Measurements from ENCODE around the gene BCAP31. TPM values are rescaled to one million over a fixed set of nuclear protein-coding genes. Genes with fewer than 3 reads are reported as not detected.

Gene BCAP31
- total and polyA plus RNA-seq, 2 of the 13 experiments (the other 11 are each of a cell fraction or from before 2014, with no cell fraction given) = 139 to 178 TPM

- no peak overlapping the region for H3K4me3 ChIP-seq (replicated peaks in 1 of 3; ENCODE audit: insufficient read depth in 1 of 3, low read depth in 2 of 3, low read length in 3 of 3)
- no peak overlapping the region for H2AFZ ChIP-seq (ENCODE audit: low read length)
- ATAC-seq = no peak
- WGBS (ENCODE audit: low lambda C conversion rate) = no CpG with 5 or more reads among the region's 6 CpGs
- no TSS peak for BruUV-seq (replicated peaks)
- no peaks in the 10 kb centered on the region for H3K79me2 ChIP-seq (ENCODE audit: insufficient read depth, low read length)
- no peak for FAIRE-seq
- H3K27ac ChIP-seq (ENCODE audit: extremely low read length, insufficient read depth, low read length) = no peak overlapping the region
- H3K27me3 ChIP-seq (ENCODE audit: control insufficient read depth in 1 of 2, insufficient read depth in 2 of 2, low read length in 2 of 2) = no peaks in the 10 kb centered on the region
- in situ Hi-C loops (cut with HindIII; ENCODE audit: extremely low pct_ligation_motif_present, low pct_unique_long_range_greater_than_20kb) (no loop called here), intact Hi-C loops (cut with micrococcal nuclease; ENCODE audit: unreplicated experiment) (no loop called here)
- TF ChIP-seq MTERF4 (CRISPR knock-in tag; IDR thresholded peaks at IDR 0.05) = no peak
- no peak for TF ChIP-seq ZBTB33 (CRISPR knock-in tag; IDR thresholded peaks at IDR 0.05)
- TF ChIP-seq DR1 (CRISPR knock-in tag; IDR thresholded peaks at IDR 0.05) = no peak
- TF ChIP-seq ONECUT2 (CRISPR knock-in tag; IDR thresholded peaks at IDR 0.05) = no peak
- H3K4me2 ChIP-seq (ENCODE audit: low read depth, low read length) = no peak overlapping the region
- ChIA-PET POLR2A (no interaction called here), CTCF (ENCODE audit: low intra/inter-chr PET ratio, low total read pairs) (no interaction called here)
- no peak overlapping the region for H3K9ac ChIP-seq (ENCODE audit: insufficient read depth, low read depth, low read length)
- H3K4me1 ChIP-seq (ENCODE audit: insufficient read depth, low read length) = peaks cover 14% of the 10 kb centered on the region
- no peak for DNase-seq (ENCODE audit: low spot score)
- H4K20me1 ChIP-seq (ENCODE audit: insufficient read depth, low read length) = 0 out of 2 replicates have a peak, but pooled peaks cover 3% of the 10 kb centered on the region
- no peaks in the 10 kb centered on the region for H3K9me3 ChIP-seq (ENCODE audit: low read length)
- peaks cover 5 to 9% of the 10 kb centered on the region in 2 experiments; a peak in 3 of 5 replicates for H3K36me3 ChIP-seq (replicated peaks in 1 of 2; ENCODE audit: control insufficient read depth in 1 of 2, insufficient read depth in 2 of 2, low read length in 2 of 2)
These were observed 23.2 kb downstream of the BCAP31 start for GRCh38 chrX:153700967-153701366.

GRCh38 chrX:153700376-153700945, 23.7 kb downstream of the BCAP31 start:
- ChIA-PET POLR2A (no interaction called here), CTCF (ENCODE audit: low intra/inter-chr PET ratio, low total read pairs) (no interaction called here)
- DNase-seq (ENCODE audit: low spot score) (no peak), FAIRE-seq (no peak), ATAC-seq (no peak)
- Histone ChIP-seq H3K36me3 (replicated peaks in 1 of 2; ENCODE audit: control insufficient read depth in 1 of 2, insufficient read depth in 2 of 2, low read length in 2 of 2) (peaks cover 5 to 9% of the 10 kb centered on the region in 2 experiments; a peak in 3 of 5 replicates), H2AFZ (ENCODE audit: low read length) (no peak overlapping the region), H3K4me1 (ENCODE audit: insufficient read depth, low read length) (peaks cover 14% of the 10 kb centered on the region), H3K79me2 (ENCODE audit: insufficient read depth, low read length) (no peaks in the 10 kb centered on the region), H3K9me3 (ENCODE audit: low read length) (no peaks in the 10 kb centered on the region), H3K27ac (ENCODE audit: extremely low read length, insufficient read depth, low read length) (no peak overlapping the region), H3K4me3 (replicated peaks in 1 of 3; ENCODE audit: insufficient read depth in 1 of 3, low read depth in 2 of 3, low read length in 3 of 3) (no peak overlapping the region), H3K9ac (ENCODE audit: insufficient read depth, low read depth, low read length) (no peak overlapping the region), H4K20me1 (ENCODE audit: insufficient read depth, low read length) (0 out of 2 replicates have a peak, but pooled peaks cover 3% of the 10 kb centered on the region), H3K27me3 (ENCODE audit: control insufficient read depth in 1 of 2, insufficient read depth in 2 of 2, low read length in 2 of 2) (no peaks in the 10 kb centered on the region), H3K4me2 (ENCODE audit: low read depth, low read length) (no peak overlapping the region)
- BruUV-seq (replicated peaks) = no TSS peak
- in situ Hi-C loops (cut with HindIII; ENCODE audit: extremely low pct_ligation_motif_present, low pct_unique_long_range_greater_than_20kb) = no loop called here
- intact Hi-C loops (cut with micrococcal nuclease; ENCODE audit: unreplicated experiment) = no loop called here
- 100% methylated on average over 4 of the region's 15 CpGs for WGBS (ENCODE audit: low lambda C conversion rate)
- TF ChIP-seq FOXO1 (CRISPR knock-in tag; IDR thresholded peaks at IDR 0.05) (no peak), DBP (CRISPR knock-in tag; IDR thresholded peaks at IDR 0.05; ENCODE audit: not compliant biosample characterization) (no peak), MYC (CRISPR knock-in tag; IDR thresholded peaks at IDR 0.05; ENCODE audit: borderline replicate concordance) (no peak), ZBTB37 (CRISPR knock-in tag; IDR thresholded peaks at IDR 0.05) (no peak), ZFP36 (IDR thresholded peaks at IDR 0.05; ENCODE audit: borderline replicate concordance, low read depth, low read length, partially characterized antibody) (no peak), YY1 (IDR thresholded peaks at IDR 0.05; ENCODE audit: insufficient read depth, insufficient replicate concordance, low read depth, low read length) (no peak), GPN1 (CRISPR knock-in tag; IDR thresholded peaks at IDR 0.05; ENCODE audit: borderline replicate concordance) (no peak), ZNF331 (CRISPR knock-in tag; IDR thresholded peaks at IDR 0.05) (no peak)

Measured in HepG2 (cell line).